ENCODE measurements around the gene WWOX.

WWOX gene

DNA sequence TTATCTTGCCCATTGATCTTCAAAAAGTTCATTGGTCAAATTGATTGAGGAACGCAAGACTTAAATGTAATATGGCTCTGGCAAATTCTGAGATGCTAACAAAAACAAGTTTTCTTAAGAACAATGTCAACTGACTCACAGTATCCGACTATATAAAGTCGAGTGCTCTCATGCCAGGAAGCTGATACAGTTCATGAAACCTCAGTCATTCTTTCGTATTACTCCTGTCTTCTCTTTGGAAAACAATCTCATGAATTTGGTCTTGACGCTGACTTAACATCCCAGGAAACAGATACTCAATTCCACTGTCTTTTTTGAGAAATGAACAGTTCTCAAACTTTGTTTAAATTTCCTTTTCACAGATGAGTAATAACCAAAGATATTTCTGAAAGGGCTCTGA lies 796.2 kb downstream of the WWOX start:
- H3K36me3 Mint-ChIP-seq (ENCODE audit: low read depth), result peaks cover 7% of the 10 kb centered on the region
- H3K4me3 Mint-ChIP-seq, result no peak overlapping the region
- H3K9me3 Mint-ChIP-seq, result peaks cover 22% of the 10 kb centered on the region
- H3K27ac Mint-ChIP-seq, result peak overlapping the region; percentile 76
- no peaks in the 10 kb centered on the region for H3K27me3 Mint-ChIP-seq (ENCODE audit: low read depth)
- H3K4me1 Mint-ChIP-seq (ENCODE audit: low read depth), result peaks cover 23% of the 10 kb centered on the region

DNA sequence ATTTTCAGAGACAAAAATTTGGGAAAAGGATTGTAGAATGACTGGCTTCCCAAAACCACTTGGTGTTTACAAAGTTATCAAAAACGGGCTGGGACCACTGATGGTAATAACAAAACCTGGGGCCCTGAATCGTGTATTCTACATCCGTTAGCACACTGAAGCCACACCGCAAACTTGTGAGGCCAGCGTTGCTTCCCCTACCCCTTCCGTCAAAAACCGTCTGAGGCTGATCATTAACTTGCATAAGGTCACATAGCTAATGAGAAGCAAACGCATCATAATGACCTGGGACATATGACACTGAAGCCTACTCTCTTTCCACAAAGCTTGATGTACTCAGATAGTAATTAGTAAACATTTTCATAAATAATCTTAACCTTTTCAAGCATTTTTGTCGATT lies 796.8 kb downstream of the WWOX start:
- H3K9me3 Mint-ChIP-seq, result peaks cover 22% of the 10 kb centered on the region
- peaks cover 7% of the 10 kb centered on the region for H3K36me3 Mint-ChIP-seq (ENCODE audit: low read depth)
- H3K4me1 Mint-ChIP-seq (ENCODE audit: low read depth), result peaks cover 27% of the 10 kb centered on the region
- H3K4me3 Mint-ChIP-seq, result no peak overlapping the region
- no peak overlapping the region for H3K27ac Mint-ChIP-seq
- no peaks in the 10 kb centered on the region for H3K27me3 Mint-ChIP-seq (ENCODE audit: low read depth)

DNA sequence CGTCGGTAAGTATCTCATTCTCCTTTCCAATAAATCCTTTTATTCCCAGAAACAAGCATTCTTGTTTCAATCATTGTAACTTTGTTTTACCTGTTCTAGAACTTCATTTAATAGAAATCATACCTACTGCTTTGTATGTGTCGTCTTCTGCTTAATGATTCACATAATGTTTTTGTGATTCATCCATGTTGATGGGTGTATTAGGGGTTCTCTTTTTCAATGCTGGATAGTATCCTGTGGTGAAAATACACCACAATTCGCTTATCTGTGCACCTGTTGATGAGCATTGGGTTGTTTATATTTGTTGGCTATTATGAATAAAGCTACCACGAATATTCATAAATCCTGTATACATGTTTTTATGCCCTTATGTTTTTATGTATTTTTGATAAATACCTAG lies 797.8 kb downstream of the WWOX start:
- peaks cover 7% of the 10 kb centered on the region for H3K36me3 Mint-ChIP-seq (ENCODE audit: low read depth)
- no peak overlapping the region for H3K27ac Mint-ChIP-seq
- H3K4me1 Mint-ChIP-seq (ENCODE audit: low read depth), result peaks cover 29% of the 10 kb centered on the region
- peaks cover 22% of the 10 kb centered on the region for H3K9me3 Mint-ChIP-seq
- H3K27me3 Mint-ChIP-seq (ENCODE audit: low read depth), result no peaks in the 10 kb centered on the region
- no peak overlapping the region for H3K4me3 Mint-ChIP-seq

DNA sequence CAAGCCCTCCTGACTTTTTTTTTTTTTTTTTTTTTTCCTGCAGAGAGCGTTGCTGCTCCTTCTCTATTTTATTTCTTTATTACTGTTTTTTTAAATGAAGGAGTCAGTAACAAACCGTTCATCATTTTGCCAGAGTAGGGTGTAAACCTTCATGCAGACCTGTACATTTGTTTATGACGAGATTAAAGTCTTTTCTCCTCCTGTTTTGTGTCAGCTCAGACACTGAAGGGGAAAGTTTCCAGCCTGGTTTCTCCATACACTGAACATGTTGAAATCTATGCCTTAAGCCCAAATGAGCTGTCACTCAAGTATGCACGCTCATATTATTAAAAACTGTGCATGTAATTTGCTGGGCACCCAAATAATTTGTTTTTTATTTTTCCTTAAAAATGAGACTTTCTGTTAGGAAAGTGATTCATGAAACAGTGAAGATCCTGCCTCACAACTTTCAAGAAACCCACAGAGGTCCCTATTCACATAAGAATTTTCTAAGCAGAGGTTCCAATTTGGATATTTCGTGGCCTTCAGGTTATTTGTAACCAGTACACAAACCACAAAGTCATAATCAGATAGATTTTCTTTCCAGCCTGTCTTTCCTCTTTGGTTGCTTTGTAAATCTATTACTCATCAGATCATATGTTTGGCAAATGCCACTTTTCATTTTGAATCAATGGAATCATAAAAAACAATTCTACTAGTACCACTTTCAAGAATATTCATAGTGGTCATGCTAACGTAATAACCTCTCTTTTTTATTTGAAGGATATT lies 800.8 kb downstream of the WWOX start:
- Mint-ChIP-seq H3K27ac (no peak overlapping the region), H3K4me3 (no peak overlapping the region), H3K4me1 (ENCODE audit: low read depth) (peaks cover 28% of the 10 kb centered on the region), H3K36me3 (ENCODE audit: low read depth) (no peaks in the 10 kb centered on the region), H3K27me3 (ENCODE audit: low read depth) (no peaks in the 10 kb centered on the region), H3K9me3 (peaks cover 5% of the 10 kb centered on the region)

- H3K36me3 Mint-ChIP-seq (ENCODE audit: low read depth), result no peaks in the 10 kb centered on the region
- H3K27ac Mint-ChIP-seq, result peak overlapping the region; percentile 16
- no peaks in the 10 kb centered on the region for H3K9me3 Mint-ChIP-seq
- no peak overlapping the region for H3K4me3 Mint-ChIP-seq
- peaks cover 21% of the 10 kb centered on the region for H3K4me1 Mint-ChIP-seq (ENCODE audit: low read depth)
- no peaks in the 10 kb centered on the region for H3K27me3 Mint-ChIP-seq (ENCODE audit: low read depth)
Observed at GRCh38 chr16:78900966-78901365, 801.5 kb downstream of the WWOX start.

GRCh38 chr16:78902321-78902720 lies 802.9 kb downstream of the WWOX start:
- Mint-ChIP-seq H3K36me3 (ENCODE audit: low read depth) (no peaks in the 10 kb centered on the region), H3K27me3 (ENCODE audit: low read depth) (no peaks in the 10 kb centered on the region), H3K9me3 (no peaks in the 10 kb centered on the region), H3K27ac (no peak overlapping the region), H3K4me1 (ENCODE audit: low read depth) (peaks cover 21% of the 10 kb centered on the region), H3K4me3 (no peak overlapping the region)

- Mint-ChIP-seq H3K27me3 (ENCODE audit: low read depth) (no peaks in the 10 kb centered on the region), H3K4me1 (ENCODE audit: low read depth) (peaks cover 21% of the 10 kb centered on the region), H3K27ac (no peak overlapping the region), H3K4me3 (no peak overlapping the region), H3K36me3 (ENCODE audit: low read depth) (no peaks in the 10 kb centered on the region), H3K9me3 (no peaks in the 10 kb centered on the region)
Observed at GRCh38 chr16:78903237-78903636, 803.8 kb downstream of the WWOX start.

- Mint-ChIP-seq H3K4me3 (no peak overlapping the region), H3K27me3 (ENCODE audit: low read depth) (no peaks in the 10 kb centered on the region), H3K4me1 (ENCODE audit: low read depth) (peaks cover 21% of the 10 kb centered on the region), H3K36me3 (ENCODE audit: low read depth) (no peaks in the 10 kb centered on the region), H3K9me3 (no peaks in the 10 kb centered on the region), H3K27ac (no peak overlapping the region)
Observed at GRCh38 chr16:78903843-78904242, 804.4 kb downstream of the WWOX start.

DNA sequence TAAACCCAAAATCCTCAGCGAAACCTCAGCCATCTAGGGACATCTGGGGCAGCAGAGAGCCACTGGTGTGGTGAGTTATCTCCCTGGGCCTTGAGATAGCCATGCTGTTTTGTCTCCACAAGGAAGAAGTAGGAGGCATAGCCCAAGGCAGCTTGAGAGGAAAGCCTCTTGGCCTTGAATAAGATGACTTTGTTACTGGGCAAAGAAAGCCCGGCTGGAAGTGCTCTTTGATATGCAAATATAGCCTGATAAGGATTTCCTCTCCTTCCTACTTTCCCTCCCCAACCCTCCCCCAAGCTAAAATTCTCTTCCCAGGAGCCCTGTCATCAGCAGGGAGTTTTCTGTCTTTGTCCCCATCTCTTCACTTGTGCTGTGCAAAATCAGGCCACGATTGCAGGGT lies 806.7 kb downstream of the WWOX start:
- no peak overlapping the region for H3K27ac Mint-ChIP-seq
- peaks cover 5% of the 10 kb centered on the region for H3K36me3 Mint-ChIP-seq (ENCODE audit: low read depth)
- peaks cover 16% of the 10 kb centered on the region for H3K9me3 Mint-ChIP-seq
- no peaks in the 10 kb centered on the region for H3K27me3 Mint-ChIP-seq (ENCODE audit: low read depth)
- H3K4me1 Mint-ChIP-seq (ENCODE audit: low read depth), result peaks cover 11% of the 10 kb centered on the region
- no peak overlapping the region for H3K4me3 Mint-ChIP-seq

GRCh38 chr16:78909226-78909625 lies 809.8 kb downstream of the WWOX start:
- Mint-ChIP-seq H3K4me1 (ENCODE audit: low read depth) (no peaks in the 10 kb centered on the region), H3K27me3 (ENCODE audit: low read depth) (no peaks in the 10 kb centered on the region), H3K4me3 (no peak overlapping the region), H3K9me3 (peaks cover 31% of the 10 kb centered on the region), H3K27ac (no peak overlapping the region), H3K36me3 (ENCODE audit: low read depth) (peaks cover 6% of the 10 kb centered on the region)

- H3K4me3 Mint-ChIP-seq, result no peak overlapping the region
- peaks cover 6% of the 10 kb centered on the region for H3K36me3 Mint-ChIP-seq (ENCODE audit: low read depth)
- peaks cover 33% of the 10 kb centered on the region for H3K9me3 Mint-ChIP-seq
- H3K27ac Mint-ChIP-seq, result no peak overlapping the region
- no peaks in the 10 kb centered on the region for H3K27me3 Mint-ChIP-seq (ENCODE audit: low read depth)
- peaks cover 4% of the 10 kb centered on the region for H3K4me1 Mint-ChIP-seq (ENCODE audit: low read depth)
Observed at GRCh38 chr16:78915811-78916345, 816.4 kb downstream of the WWOX start.

DNA sequence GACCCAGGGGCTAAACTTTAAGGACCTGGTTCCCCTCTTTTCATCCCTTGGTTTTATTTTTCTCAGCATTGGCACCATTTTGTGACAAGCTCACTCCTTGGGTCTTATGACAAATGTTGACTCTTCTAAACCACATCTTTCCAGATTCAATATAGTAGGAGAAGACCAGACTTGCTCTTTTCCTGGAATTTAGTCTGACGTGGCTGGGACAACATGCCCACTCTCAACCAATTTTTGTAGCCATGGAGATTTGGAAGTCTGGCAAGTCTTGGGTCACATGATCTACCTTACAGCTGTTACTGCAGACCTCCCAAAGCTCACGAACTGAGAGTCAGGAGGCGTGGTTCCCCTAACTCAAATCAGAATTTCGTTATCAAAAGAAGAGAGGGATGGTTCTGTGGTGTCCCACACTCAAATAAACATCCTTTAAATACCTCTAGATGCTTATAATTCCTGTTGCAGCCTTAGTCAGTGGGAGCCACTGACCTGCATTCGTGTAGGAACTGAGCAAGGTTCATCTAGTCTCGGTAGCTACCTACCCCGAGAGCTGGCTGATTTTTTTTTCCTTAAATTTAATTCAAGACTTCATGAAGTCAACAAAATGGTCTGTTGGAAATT lies 817.6 kb downstream of the WWOX start:
- peaks cover 37% of the 10 kb centered on the region for H3K9me3 Mint-ChIP-seq
- peaks cover 6% of the 10 kb centered on the region for H3K36me3 Mint-ChIP-seq (ENCODE audit: low read depth)
- H3K27me3 Mint-ChIP-seq (ENCODE audit: low read depth), result no peaks in the 10 kb centered on the region
- no peak overlapping the region for H3K4me3 Mint-ChIP-seq
- no peak overlapping the region for H3K27ac Mint-ChIP-seq
- peaks cover 4% of the 10 kb centered on the region for H3K4me1 Mint-ChIP-seq (ENCODE audit: low read depth)

- H3K36me3 Mint-ChIP-seq (ENCODE audit: low read depth), result peaks cover 10% of the 10 kb centered on the region
- no peaks in the 10 kb centered on the region for H3K27me3 Mint-ChIP-seq (ENCODE audit: low read depth)
- no peak overlapping the region for H3K4me3 Mint-ChIP-seq
- peaks cover 36% of the 10 kb centered on the region for H3K9me3 Mint-ChIP-seq
- no peak overlapping the region for H3K27ac Mint-ChIP-seq
- peaks cover 4% of the 10 kb centered on the region for H3K4me1 Mint-ChIP-seq (ENCODE audit: low read depth)
Observed at GRCh38 chr16:78918805-78919305, 819.4 kb downstream of the WWOX start.

GRCh38 chr16:78919852-78920251 lies 820.4 kb downstream of the WWOX start:
- Mint-ChIP-seq H3K36me3 (ENCODE audit: low read depth) (peaks cover 10% of the 10 kb centered on the region), H3K4me1 (ENCODE audit: low read depth) (peaks cover 4% of the 10 kb centered on the region), H3K4me3 (no peak overlapping the region), H3K27ac (no peak overlapping the region), H3K9me3 (peaks cover 42% of the 10 kb centered on the region), H3K27me3 (ENCODE audit: low read depth) (no peaks in the 10 kb centered on the region)

DNA sequence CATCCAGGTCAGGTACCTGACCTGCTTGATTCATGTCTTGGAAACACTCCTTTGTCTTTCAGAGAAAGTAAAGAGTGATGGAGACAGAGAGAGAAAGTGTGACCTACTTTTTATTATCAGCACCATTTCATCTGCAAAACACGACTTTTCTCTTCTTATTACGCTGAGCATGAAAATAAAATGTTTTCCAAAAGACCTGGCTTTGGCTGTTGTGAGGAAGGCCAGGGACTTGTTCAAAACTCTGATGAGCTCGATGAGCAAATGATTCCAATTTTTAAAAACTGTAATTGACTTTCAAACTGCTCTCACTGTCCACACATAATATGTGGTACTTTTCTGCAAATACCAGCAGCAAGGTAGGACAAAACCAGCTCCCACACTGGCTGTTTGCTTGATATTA lies 821.2 kb downstream of the WWOX start:
- peaks cover 7% of the 10 kb centered on the region for H3K36me3 Mint-ChIP-seq (ENCODE audit: low read depth)
- no peak overlapping the region for H3K4me3 Mint-ChIP-seq
- peaks cover 35% of the 10 kb centered on the region for H3K9me3 Mint-ChIP-seq
- peaks cover 4% of the 10 kb centered on the region for H3K4me1 Mint-ChIP-seq (ENCODE audit: low read depth)
- no peaks in the 10 kb centered on the region for H3K27me3 Mint-ChIP-seq (ENCODE audit: low read depth)
- H3K27ac Mint-ChIP-seq, result no peak overlapping the region
